HepG2 (cell line): ENCODE data around the gene SYTL2. TPM values are rescaled to one million over a fixed set of nuclear protein-coding genes. Genes with fewer than 3 reads are reported as not detected.

Experiments used
- ATRX ChIP-seq: sonication (generic); formaldehyde crosslinking; IDR thresholded peaks from 2 replicates; pipeline ENCODE4 v1.4.0; 2020; ENCODE audit warnings: missing genetic modification reagents, borderline replicate concordance
- MYPOP ChIP-seq: sonication (generic); formaldehyde crosslinking; IDR thresholded peaks from 2 replicates; pipeline ENCODE4 v1.8.1; 2023; ENCODE audit warnings: mild to moderate bottlenecking, moderate library complexity, missing genetic modification reagents
- NR2F2 ChIP-seq: IDR thresholded peaks from 2 replicates; pipeline ENCODE4 v1.6.1; 2012; ENCODE audit warnings: low read depth, inconsistent platforms, borderline replicate concordance
- RORA ChIP-seq: sonication (generic); formaldehyde crosslinking; IDR thresholded peaks from 2 replicates; pipeline ENCODE4 v1.5.0; 2020; ENCODE audit warnings: mild to moderate bottlenecking, missing genetic modification reagents, moderate library complexity
- SIX4 ChIP-seq: sonication (generic); formaldehyde crosslinking; IDR thresholded peaks from 2 replicates; pipeline ENCODE4 v1.4.0; 2020; ENCODE audit warnings: missing genetic modification reagents
- SRY ChIP-seq: sonication (generic); formaldehyde crosslinking; IDR thresholded peaks from 2 replicates; pipeline ENCODE4 v1.8.0; 2022; ENCODE audit warnings: mild to moderate bottlenecking, missing genetic modification reagents
- ZNF24 ChIP-seq: fragments of 450-650 bp; IDR thresholded peaks from 2 replicates; pipeline ENCODE4 v1.6.1; 2017; ENCODE audit warnings: antibody characterized with exemption, mild to moderate bottlenecking
- ZNF670 ChIP-seq: sonication (generic); formaldehyde crosslinking; IDR thresholded peaks from 2 replicates; pipeline ENCODE4 v1.8.0; 2022; ENCODE audit warnings: mild to moderate bottlenecking, missing genetic modification reagents, borderline replicate concordance
- ZSCAN31 ChIP-seq: sonication (generic); formaldehyde crosslinking; IDR thresholded peaks from 2 replicates; pipeline ENCODE4 v1.5.0; 2020; ENCODE audit warnings: low read depth, mild to moderate bottlenecking, missing genetic modification reagents
- polyA plus RNA-seq, 8 experiments: library from polyadenylated mRNA; depleted of rRNA in 3 of 8; stranded (reverse) in 7 of 8; unstranded in 1 of 8; fragments of >200 nt; fragmentation: Illumina TruSeq in 4 of 8; extraction: Trizol in 4 of 8; gene quantifications; 2 replicates each; pipeline versions ENCODE4 v1.2.1 to v1.2.3, GENCODE V29; 2011 to 2016; ENCODE audit warnings: low read depth in 4 of 8, missing spikeins in 1 of 8, mixed read lengths in 1 of 8; ENCODE audit not compliant: insufficient read depth in 1 of 8
- total RNA-seq, 5 experiments: library from RNA; depleted of rRNA; stranded (reverse); fragments of >200 nt; fragmentation: Illumina TruSeq; extraction: Trizol; gene quantifications; 2 replicates each; pipeline ENCODE4 v1.2.3, GENCODE V29; 2016; ENCODE audit warnings: low read depth in 1 of 5
- TF ChIP-seq, protein P1 (sequence below): sonication (generic); formaldehyde crosslinking; IDR thresholded peaks from 2 replicates; pipeline ENCODE4 v1.4.0; 2020; ENCODE audit warnings: mild to moderate bottlenecking, missing genetic modification reagents
- TF ChIP-seq, protein P2 (sequence below): sonication (generic); formaldehyde crosslinking; IDR thresholded peaks from 2 replicates; pipeline ENCODE4 v1.4.0; 2020; ENCODE audit warnings: missing genetic modification reagents
- TF ChIP-seq, protein P3 (sequence below): sonication (generic); formaldehyde crosslinking; IDR thresholded peaks from 2 replicates; pipeline ENCODE4 v1.4.0; 2020; ENCODE audit warnings: low read depth, mild to moderate bottlenecking, missing genetic modification reagents
- TF ChIP-seq, protein P4 (sequence below): sonication (generic); formaldehyde crosslinking; IDR thresholded peaks from 2 replicates; pipeline ENCODE4 v1.4.0; 2020; ENCODE audit warnings: missing genetic modification reagents

SYTL2 gene
- total and polyA plus RNA-seq, 2 of the 13 experiments (the other 11 are each of a cell fraction or from before 2014, with no cell fraction given): 0.77 to 0.90 TPM

GRCh38 chr11:85854557-85855340, 43.8 kb upstream of the SYTL2 start (continued):
- TF ChIP-seq ZNF670 (CRISPR knock-in tag) (no peak), RORA (no peak), SIX4 (CRISPR knock-in tag) (peak; percentile 61; the same call in 1 of the 2 replicates), ATRX (no peak), NR2F2 (no peak), MYPOP (CRISPR knock-in tag) (peak; percentile 99), ZNF24 (0 out of 2 replicates have a peak, but pooled peaks have one; percentile 15), ZSCAN31 (CRISPR knock-in tag) (peak; percentile 92), SRY (CRISPR knock-in tag) (peak; percentile 86)
- TF ChIP-seq, protein P1, sequence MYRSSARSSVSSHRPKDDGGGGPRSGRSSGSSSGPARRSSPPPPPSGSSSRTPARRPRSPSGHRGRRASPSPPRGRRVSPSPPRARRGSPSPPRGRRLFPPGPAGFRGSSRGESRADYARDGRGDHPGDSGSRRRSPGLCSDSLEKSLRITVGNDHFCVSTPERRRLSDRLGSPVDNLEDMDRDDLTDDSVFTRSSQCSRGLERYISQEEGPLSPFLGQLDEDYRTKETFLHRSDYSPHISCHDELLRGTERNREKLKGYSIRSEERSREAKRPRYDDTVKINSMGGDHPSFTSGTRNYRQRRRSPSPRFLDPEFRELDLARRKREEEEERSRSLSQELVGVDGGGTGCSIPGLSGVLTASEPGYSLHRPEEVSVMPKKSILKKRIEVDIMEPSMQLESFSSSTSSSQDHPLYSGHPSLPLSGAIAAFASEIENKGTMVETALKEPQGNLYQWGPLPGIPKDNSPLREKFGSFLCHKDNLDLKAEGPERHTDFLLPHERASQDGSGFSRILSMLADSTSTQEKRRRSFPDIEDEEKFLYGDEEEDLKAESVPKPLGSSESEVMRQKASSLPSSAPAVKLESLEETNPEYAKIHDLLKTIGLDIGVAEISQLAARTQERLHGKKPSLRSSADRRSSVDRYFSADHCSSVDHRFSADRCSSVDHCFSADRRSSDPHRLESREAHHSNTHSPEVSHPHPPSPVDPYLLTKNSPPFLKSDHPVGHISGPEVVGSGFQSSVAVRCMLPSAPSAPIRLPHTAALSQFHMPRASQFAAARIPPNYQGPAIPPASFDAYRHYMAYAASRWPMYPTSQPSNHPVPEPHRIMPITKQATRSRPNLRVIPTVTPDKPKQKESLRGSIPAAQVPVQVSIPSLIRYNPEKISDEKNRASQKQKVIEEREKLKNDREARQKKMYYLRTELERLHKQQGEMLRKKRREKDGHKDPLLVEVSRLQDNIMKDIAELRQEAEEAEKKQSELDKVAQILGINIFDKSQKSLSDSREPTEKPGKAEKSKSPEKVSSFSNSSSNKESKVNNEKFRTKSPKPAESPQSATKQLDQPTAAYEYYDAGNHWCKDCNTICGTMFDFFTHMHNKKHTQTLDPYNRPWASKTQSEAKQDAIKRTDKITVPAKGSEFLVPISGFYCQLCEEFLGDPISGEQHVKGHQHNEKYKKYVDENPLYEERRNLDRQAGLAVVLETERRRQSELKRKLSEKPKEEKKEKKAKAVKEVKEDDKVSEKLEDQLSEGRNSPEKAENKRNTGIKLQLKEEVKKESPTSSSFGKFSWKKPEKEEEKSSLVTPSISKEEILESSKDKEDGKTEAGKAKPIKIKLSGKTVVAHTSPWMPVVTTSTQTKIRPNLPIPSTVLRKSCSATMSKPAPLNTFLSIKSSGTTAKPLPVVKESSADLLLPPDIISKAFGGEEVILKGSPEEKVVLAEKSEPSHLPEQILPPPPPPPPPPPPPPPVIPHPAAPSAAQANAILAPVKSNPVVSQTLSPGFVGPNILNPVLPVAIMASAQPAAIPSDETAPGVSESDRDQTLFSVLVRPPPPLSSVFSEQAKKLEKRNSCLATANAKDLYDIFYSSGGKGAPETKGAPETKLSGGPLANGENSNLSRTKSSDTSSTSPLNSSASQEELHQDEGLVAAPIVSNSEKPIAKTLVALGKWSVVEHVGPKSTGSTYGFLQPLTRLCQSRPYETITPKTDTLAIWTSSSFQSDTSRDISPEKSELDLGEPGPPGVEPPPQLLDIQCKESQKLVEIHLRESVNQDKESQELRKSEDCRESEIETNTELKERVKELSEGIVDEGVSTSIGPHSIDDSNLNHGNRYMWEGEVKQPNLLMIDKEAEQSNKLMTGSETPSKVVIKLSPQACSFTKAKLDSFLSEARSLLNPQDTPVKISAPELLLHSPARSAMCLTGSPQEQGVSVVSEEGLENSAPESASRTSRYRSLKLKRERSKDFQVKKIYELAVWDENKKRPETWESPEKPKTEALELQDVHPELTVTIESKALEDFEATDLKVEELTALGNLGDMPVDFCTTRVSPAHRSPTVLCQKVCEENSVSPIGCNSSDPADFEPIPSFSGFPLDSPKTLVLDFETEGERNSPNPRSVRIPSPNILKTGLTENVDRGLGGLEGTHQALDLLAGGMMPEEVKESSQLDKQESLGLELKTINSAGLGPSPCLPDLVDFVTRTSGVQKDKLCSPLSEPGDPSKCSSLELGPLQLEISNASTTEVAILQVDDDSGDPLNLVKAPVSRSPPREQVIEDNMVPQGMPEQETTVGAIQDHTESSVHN (CRISPR knock-in tag): peak; percentile 83; the same call in 1 of the 2 replicates
- TF ChIP-seq, protein P2, sequence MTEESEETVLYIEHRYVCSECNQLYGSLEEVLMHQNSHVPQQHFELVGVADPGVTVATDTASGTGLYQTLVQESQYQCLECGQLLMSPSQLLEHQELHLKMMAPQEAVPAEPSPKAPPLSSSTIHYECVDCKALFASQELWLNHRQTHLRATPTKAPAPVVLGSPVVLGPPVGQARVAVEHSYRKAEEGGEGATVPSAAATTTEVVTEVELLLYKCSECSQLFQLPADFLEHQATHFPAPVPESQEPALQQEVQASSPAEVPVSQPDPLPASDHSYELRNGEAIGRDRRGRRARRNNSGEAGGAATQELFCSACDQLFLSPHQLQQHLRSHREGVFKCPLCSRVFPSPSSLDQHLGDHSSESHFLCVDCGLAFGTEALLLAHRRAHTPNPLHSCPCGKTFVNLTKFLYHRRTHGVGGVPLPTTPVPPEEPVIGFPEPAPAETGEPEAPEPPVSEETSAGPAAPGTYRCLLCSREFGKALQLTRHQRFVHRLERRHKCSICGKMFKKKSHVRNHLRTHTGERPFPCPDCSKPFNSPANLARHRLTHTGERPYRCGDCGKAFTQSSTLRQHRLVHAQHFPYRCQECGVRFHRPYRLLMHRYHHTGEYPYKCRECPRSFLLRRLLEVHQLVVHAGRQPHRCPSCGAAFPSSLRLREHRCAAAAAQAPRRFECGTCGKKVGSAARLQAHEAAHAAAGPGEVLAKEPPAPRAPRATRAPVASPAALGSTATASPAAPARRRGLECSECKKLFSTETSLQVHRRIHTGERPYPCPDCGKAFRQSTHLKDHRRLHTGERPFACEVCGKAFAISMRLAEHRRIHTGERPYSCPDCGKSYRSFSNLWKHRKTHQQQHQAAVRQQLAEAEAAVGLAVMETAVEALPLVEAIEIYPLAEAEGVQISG (CRISPR knock-in tag): peak; percentile 79
- TF ChIP-seq, protein P3, sequence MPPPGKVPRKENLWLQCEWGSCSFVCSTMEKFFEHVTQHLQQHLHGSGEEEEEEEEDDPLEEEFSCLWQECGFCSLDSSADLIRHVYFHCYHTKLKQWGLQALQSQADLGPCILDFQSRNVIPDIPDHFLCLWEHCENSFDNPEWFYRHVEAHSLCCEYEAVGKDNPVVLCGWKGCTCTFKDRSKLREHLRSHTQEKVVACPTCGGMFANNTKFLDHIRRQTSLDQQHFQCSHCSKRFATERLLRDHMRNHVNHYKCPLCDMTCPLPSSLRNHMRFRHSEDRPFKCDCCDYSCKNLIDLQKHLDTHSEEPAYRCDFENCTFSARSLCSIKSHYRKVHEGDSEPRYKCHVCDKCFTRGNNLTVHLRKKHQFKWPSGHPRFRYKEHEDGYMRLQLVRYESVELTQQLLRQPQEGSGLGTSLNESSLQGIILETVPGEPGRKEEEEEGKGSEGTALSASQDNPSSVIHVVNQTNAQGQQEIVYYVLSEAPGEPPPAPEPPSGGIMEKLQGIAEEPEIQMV (CRISPR knock-in tag): peak; percentile 92
- TF ChIP-seq, protein P4, sequence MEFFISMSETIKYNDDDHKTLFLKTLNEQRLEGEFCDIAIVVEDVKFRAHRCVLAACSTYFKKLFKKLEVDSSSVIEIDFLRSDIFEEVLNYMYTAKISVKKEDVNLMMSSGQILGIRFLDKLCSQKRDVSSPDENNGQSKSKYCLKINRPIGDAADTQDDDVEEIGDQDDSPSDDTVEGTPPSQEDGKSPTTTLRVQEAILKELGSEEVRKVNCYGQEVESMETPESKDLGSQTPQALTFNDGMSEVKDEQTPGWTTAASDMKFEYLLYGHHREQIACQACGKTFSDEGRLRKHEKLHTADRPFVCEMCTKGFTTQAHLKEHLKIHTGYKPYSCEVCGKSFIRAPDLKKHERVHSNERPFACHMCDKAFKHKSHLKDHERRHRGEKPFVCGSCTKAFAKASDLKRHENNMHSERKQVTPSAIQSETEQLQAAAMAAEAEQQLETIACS: peak; percentile 66
